Uterus (tissue), 4 donors: ENCODE measurements around the gene BAD. TPM values are rescaled to one million over a fixed set of nuclear protein-coding genes. Genes with fewer than 3 reads are reported as not detected.

Experiments
- DNase-seq, 2 donors: peaks; one replicate each; pipeline ENCODE4 v3.0.0-alpha.2; 2019 to 2020
- H3K27ac ChIP-seq, 2 donors: fragments of 200-600 bp; sonication (generic); 1 replicate in 1 of 2; 2 replicates in 1 of 2; pipeline ENCODE4 v1.5.1; 2016 to 2018
- H3K27me3 ChIP-seq, 2 donors: fragments of 200-600 bp; sonication (generic); one replicate each; pipeline ENCODE4 v1.5.1; 2018 to 2019; ENCODE audit warnings: control low read depth in 1 of 2
- H3K36me3 ChIP-seq, 2 donors: fragments of 200-600 bp; sonication (generic); one replicate each; pipeline ENCODE4 v1.5.1; 2019; ENCODE audit warnings: control low read depth in 1 of 2
- H3K4me1 ChIP-seq, 2 donors: fragments of 200-600 bp; sonication (generic); one replicate each; pipeline ENCODE4 v1.5.1; 2018 to 2019; ENCODE audit warnings: control low read depth in 1 of 2
- H3K4me3 ChIP-seq, 2 donors: fragments of 200-600 bp; sonication (generic); 1 replicate in 1 of 2; 2 replicates in 1 of 2; pipeline ENCODE4 v1.5.1; 2018 to 2019; ENCODE audit warnings: mild to moderate bottlenecking in 1 of 2
- H3K9me3 ChIP-seq, 2 donors: fragments of 200-600 bp; sonication (generic); one replicate each; pipeline ENCODE4 v1.5.1; 2019; ENCODE audit warnings: control low read depth in 1 of 2
- CTCF ChIP-seq, 4 experiments: fragments of 200-600 bp in 2 of 4; fragments of 450-650 bp in 2 of 4; sonication (generic) in 2 of 4; IDR thresholded peaks; one replicate each; pipeline ENCODE4 v1.5.1; 2016 to 2019; ENCODE audit warnings: antibody characterized with exemption in 4 of 4, mild to moderate bottlenecking in 2 of 4, moderate library complexity in 1 of 4
- POLR2A ChIP-seq, 2 donors: fragments of 450-650 bp; IDR thresholded peaks; one replicate each; pipeline ENCODE4 v1.6.1; 2016; ENCODE audit warnings: antibody characterized with exemption in 2 of 2, mild to moderate bottlenecking in 1 of 2, moderate library complexity in 1 of 2
- intact Hi-C: fragments of 100-400 bp; cut with DNase I; formaldehyde crosslinking; loops from one replicate; pipeline ENCODE4 v1.15.1; 2023; ENCODE audit warnings: low total_unique reads
- total RNA-seq, 4 donors: library from RNA; depleted of rRNA in 3 of 4; stranded (reverse); fragments of >200 nt in 3 of 4; gene quantifications; one replicate each; pipeline versions ENCODE4 v1.1.0 to v1.2.4, GENCODE V29; 2014 to 2023
- donor health status: DM: yes; HTN: yes; CAD: no.

Gene BAD
- total RNA-seq, 4 donors from 2014 or later: 54.8 to 72.9 (median 62.0) TPM

GRCh38 chr11:64291262-64291751 is 6.8 kb upstream of the BAD start, which contains the start of gene KCNK4:
Gene KCNK4 (plus strand): TSS chr11:64291302. CDS start chr11:64293019, 1,717 bp downstream.
- H3K36me3 ChIP-seq: no peaks in the 10 kb centered on the region
- peaks cover 5 to 11% of the 10 kb centered on the region in 2 donors for H3K27me3 ChIP-seq
- H3K4me3 ChIP-seq: no peak within 1 kb of the TSS
- peaks cover 0 to 17% of the 10 kb centered on the region in 2 donors for H3K4me1 ChIP-seq
- no peak within 1 kb of the TSS for H3K27ac ChIP-seq
- intact Hi-C loops: no loop called here
- TF ChIP-seq POLR2A (IDR thresholded peaks at IDR 0.05): no peak
- no peak for TF ChIP-seq CTCF (IDR thresholded peaks at IDR 0.05)
- no peak for DNase-seq
- H3K9me3 ChIP-seq: no peaks in the 10 kb centered on the region

GRCh38 chr11:64290352-64291261 is 6.1 kb upstream of the BAD start:
- Histone ChIP-seq H3K4me1 (peaks cover 0 to 22% of the 10 kb centered on the region in 2 donors), H3K27me3 (peaks cover 5 to 8% of the 10 kb centered on the region in 2 donors), H3K36me3 (no peaks in the 10 kb centered on the region), H3K27ac (no peak overlapping the region), H3K4me3 (no peak overlapping the region), H3K9me3 (no peaks in the 10 kb centered on the region)
- intact Hi-C loops: no loop called here
- DNase-seq: no peak
- TF ChIP-seq POLR2A (IDR thresholded peaks at IDR 0.05) (no peak), CTCF (IDR thresholded peaks at IDR 0.05) (no peak)

DNA sequence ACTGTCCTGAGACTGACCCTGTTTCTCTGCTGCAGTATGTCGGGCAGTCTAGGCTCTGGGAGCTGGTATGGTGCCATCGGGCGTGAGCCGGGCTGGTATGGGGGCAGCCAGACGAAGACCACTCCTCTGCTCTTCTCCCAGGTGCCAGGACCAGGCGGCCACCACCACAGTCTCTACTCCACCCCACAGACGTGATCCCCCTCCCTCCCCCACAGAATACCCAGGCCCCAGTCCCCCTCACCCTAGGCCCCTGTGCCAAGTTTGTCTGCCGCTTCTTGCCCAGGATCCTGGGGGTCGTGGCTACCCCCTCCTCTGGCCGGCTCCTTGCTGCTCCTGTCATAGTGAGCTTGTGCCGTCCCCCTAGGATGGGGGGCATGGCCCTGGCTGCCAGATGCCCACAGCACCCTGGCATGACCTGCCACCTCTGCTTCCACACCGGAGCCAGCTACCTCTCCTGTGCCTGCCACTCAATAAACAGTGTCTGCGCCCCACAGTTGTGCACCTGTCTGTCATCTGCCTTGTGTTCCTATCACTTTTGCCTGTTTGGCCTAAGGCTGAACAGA is 4.6 kb upstream of the BAD start:
- DNase-seq: no peak

GRCh38 chr11:64288353-64288750 is 3.9 kb upstream of the BAD start:
- Histone ChIP-seq H3K4me1 (peaks cover 3 to 26% of the 10 kb centered on the region in 2 donors), H3K36me3 (no peaks in the 10 kb centered on the region), H3K4me3 (no peak overlapping the region), H3K9me3 (no peaks in the 10 kb centered on the region), H3K27me3 (peaks cover 5 to 8% of the 10 kb centered on the region in 2 donors), H3K27ac (no peak overlapping the region)
- intact Hi-C loops: no loop called here
- no peak for DNase-seq
- no peak for TF ChIP-seq CTCF (IDR thresholded peaks at IDR 0.05)
- TF ChIP-seq POLR2A (IDR thresholded peaks at IDR 0.05): no peak

More for the DNA sequence above, 4.6 kb upstream of the BAD start:
- intact Hi-C loops: no loop called here
- H3K9me3 ChIP-seq: no peaks in the 10 kb centered on the region
- H3K4me1 ChIP-seq: peaks cover 0 to 22% of the 10 kb centered on the region in 2 donors
- H3K27ac ChIP-seq: no peak overlapping the region
- no peak overlapping the region for H3K4me3 ChIP-seq
- peaks cover 5 to 8% of the 10 kb centered on the region in 2 donors for H3K27me3 ChIP-seq
- H3K36me3 ChIP-seq: no peaks in the 10 kb centered on the region
- TF ChIP-seq CTCF (IDR thresholded peaks at IDR 0.05) (no peak), POLR2A (IDR thresholded peaks at IDR 0.05) (no peak)
